Activated CD4-positive, CD25-positive, alpha-beta regulatory T cell treated with anti-CD3 and anti-CD28 coated beads, Interleukin-2, amount 50 U/mL, for 24 hours (primary cell): Measurements from ENCODE around the gene OXSR1.
"Not testable (repeated sequence)": the region's sequence is repeated elsewhere in the genome, so short reads cannot be mapped to it uniquely, and the experiment has no call there.

Experiments used
- ATAC-seq, 2 donors: fragments of 150-1000 bp; cut with Tn5 transposase; one replicate each; pipeline ENCODE4 v1.10.0; 2021; ENCODE audit warnings: mild to moderate bottlenecking in 1 of 2, moderate library complexity in 1 of 2

The OXSR1 gene

GRCh38 chr3:38169027-38169317 lies 3.6 kb downstream of the OXSR1 start:
- peak in 1 of 2 donors; percentile 3 for ATAC-seq

DNA sequence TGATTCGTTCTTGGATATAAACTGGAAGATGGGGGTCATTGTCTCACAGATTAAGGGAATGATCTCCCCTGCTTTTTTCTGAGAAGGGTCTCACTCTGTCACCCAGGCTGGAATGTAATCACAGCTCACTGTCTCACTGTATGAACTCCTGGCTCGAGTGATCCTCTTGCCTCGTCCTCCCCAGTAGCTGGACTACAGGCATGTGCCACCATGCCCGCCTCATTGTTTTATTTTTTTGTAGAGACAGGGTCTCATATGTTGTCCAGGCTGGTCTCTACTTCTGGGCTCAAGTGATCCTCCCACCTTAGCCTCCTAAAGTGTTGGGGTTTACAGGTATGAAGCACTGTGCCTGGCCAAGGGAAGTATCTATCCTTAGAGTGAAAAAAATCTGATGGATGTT lies 5.4 kb downstream of the OXSR1 start:
- ATAC-seq: no peak

GRCh38 chr3:38171622-38172021 lies 6.3 kb downstream of the OXSR1 start:
- ATAC-seq: peak; percentile 40 to 49

- ATAC-seq: peak in 1 of 2 donors; percentile 15
These were observed 8.6 kb downstream of the OXSR1 start for GRCh38 chr3:38173834-38174418.

DNA sequence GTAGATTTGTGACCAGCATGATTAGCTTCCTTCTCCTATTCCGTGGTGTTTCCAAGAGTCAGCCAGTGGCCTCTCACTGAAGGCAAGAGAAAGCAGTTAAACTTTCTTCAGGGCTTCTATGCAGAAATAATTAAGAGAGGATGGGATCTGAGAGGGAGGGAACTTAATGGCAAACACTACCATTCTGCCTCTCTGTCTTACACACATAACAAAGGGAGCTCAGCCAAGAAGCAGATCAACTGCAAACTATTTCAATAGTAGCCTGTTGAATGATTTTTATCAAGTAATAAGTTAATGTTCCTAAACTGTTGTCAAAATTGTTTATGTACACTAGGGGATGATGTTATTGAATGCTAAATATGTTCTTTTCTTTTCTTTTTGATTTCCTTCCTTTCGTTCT lies 11.8 kb downstream of the OXSR1 start:
- ATAC-seq: no peak

GRCh38 chr3:38186781-38187180 lies 21.4 kb downstream of the OXSR1 start:
- ATAC-seq: no peak

DNA sequence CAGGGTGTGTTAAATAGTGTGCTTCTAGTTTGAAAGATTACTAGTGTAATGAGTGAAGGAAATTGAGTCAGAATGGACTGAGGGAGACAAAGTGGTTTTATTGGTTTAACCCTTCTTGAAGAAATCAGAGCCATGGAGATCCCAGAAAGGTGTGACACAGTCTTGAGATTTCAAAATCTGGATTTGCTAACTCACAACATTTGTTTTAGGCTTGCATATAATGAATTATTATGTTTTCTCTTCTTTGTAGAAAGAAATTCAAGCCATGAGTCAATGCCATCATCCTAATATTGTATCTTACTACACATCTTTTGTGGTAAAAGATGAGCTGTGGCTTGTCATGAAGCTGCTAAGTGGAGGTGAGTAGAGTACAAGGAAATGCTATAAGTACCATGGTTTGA lies 25.1 kb downstream of the OXSR1 start:
- ATAC-seq: peak; percentile 75 to 77

DNA sequence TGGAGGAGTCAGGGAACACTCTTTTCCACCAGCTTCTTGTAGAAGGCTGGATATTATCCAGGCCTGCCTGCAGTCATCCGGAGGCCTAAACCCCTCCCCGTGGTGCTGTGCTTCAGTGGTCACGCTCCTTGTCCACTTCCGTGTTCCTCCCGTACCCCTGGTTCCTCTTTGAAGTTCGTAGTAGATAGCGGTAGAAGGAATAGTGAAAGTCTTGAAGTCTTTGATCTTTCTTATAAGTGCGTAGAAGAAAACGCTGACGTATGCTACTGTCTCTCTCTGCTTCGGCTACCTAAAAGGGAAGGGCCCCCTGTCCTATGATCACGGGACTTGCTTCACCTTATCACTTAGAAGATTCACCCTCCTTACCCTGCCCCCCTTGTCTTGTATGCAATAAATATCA lies 37.6 kb downstream of the OXSR1 start:
- ATAC-seq: not testable (repeated sequence)

GRCh38 chr3:38203690-38204089 lies 38.4 kb downstream of the OXSR1 start:
- ATAC-seq: no peak

- ATAC-seq: peak; percentile 51 to 64
These were observed 39.5 kb downstream of the OXSR1 start for GRCh38 chr3:38204599-38205471.

DNA sequence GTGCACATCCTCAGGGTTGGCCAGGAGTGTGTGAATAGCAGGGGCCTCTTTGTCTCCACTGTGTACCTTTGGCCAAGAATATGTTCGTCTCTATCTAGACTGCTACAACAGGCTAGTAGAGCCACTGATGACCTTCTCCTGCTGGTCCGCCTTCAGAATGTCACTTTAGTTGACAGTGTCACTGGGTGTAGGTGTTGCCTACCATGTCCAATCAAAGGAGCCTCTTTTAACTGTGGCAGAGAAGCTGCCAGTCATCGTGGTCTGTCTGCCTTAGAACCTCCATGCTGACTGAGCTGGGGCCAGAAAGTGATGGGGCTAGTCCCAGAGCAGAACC lies 40.1 kb downstream of the OXSR1 start:
- peak; percentile 70 to 75 for ATAC-seq

DNA sequence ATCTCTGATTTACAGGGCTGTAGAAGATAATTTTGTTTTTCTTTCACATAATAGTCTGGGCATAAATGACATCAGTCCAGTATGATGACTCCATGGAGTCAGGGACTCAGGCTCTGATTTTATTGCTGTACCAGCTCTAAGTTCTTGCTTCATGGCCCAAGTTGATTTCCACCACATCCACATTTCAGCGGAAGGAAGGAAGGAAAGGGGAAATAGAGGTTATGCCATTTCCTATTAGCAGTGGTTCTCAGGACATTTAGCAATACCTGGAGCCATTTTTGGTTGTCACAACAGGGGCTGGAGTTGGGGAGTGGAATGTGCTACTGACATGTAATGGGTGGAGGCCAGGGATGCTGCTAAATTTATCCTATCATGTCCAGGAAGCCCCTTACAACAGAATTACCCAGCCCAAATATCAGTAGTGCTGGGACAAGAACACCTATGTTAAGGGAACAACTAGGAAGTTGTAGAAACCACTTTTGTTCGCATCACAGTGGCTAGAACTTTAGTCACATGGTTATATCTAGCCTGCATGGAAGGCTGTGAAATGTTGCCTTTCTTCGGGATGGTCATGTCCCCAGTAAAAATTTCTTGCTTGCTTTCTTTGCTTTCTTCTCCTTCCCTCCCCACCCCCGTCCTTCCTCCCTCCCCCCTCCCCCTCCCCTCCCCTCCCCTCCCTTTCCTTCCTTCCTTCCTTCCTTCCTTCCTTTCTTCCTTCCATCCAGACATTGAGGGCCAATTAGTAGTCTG lies 42.1 kb downstream of the OXSR1 start:
- no peak for ATAC-seq

GRCh38 chr3:38210141-38210757 lies 44.9 kb downstream of the OXSR1 start:
- peak in 1 of 2 donors; percentile 37 for ATAC-seq

DNA sequence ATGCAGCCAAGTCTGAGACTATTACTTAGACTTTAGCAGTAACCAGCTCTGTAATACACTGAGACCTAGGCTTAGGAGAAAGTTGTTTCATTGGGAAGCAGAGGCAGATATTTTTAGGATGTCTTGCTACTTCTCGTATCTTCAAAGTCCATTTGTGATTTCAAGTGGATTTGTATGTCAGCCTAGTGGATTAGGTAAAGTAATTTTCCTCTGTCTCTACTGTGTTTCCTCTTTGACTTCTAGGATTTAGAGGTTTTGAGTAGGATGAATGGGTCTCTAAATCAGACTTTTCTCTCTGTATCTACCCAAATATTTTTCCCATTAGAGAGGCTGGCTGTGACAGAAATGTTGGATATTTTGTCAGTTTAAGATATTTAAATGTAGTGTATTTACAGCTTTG lies 46.8 kb downstream of the OXSR1 start:
- no peak for ATAC-seq

DNA sequence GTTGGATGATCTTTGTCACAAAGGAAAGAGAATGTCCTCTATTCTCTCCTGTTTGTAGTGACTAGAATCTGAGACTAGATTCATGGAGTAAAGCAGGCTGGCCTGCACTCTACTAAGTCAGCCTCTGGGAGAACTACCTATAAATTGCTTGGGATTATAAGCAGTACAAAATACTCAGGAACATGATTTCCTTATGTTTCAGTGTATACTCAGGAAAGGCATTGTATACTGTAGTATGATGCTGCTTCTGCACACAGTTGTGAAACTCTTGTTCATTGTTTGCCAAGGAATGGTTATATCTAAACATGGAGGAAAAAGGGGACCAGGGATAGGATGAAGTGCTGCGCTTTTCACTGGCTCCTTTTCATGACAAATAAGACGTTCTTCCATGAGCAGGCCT lies 49.2 kb downstream of the OXSR1 start:
- no peak for ATAC-seq

- ATAC-seq: no peak
These were observed 54.4 kb downstream of the OXSR1 start for GRCh38 chr3:38219609-38220197.

- no peak for ATAC-seq
These were observed 55.7 kb downstream of the OXSR1 start for GRCh38 chr3:38221005-38221404.

DNA sequence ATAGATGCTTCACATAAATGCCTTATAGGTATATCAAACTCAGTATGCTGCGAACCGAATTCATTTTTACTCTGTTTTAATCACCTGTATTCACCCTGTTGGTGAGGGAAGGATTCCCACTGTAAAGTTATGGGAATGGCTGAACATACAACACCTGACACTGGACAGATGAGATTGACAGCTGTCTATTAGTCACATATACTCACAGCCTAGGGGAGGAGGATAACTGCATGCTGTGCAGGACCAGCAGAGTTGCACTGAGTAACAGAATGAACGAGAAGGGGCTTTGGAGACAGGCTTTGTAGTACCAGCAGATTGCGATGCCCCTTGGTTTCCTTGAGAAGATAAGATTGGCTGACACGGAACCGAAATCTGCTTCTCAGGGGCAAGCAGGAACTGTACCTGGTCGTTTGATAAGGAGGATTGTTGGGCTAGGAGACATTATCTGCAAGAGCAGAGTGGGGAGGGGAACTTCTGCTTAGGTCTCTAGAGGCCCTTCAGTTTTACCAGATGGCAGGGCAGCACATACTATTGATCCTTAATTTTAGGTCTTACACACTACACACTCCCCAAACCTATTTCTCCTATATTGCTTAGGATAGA lies 56.8 kb downstream of the OXSR1 start:
- ATAC-seq: no peak

DNA sequence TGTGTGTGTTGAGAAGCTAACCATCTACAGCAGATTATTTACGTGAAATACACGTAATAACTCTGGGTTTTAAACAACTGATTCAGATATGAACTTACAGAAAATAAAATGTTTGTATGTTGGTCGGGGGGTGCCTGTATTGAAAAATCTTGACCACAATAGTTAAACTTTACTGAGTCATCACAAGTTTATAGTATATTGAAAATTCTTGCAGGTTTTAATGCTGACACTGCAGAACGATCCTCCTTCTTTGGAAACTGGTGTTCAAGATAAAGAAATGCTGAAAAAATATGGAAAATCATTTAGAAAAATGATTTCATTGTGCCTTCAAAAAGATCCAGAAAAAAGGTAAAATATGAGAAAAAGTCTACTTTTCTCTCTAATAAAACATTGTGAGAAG lies 59.0 kb downstream of the OXSR1 start:
- ATAC-seq: no peak

DNA sequence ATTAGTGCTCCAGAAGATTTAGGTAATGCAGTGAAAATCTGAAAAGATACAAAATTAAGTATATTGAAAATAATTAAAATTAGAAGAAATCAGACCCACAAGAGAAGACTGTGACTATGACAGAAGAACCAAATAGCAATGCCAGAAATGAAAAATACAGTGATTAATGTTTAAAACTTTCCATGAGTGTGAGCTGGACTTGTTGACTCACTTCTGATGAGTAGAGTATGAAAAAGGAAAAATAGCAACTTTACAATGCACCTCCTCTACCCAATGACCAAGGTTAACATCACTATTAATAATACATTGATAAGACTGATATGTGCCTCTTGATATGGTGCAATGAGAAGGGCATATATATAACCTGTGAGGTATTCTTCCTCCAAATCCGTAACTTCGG lies 60.9 kb downstream of the OXSR1 start:
- ATAC-seq: peak; percentile 51 to 66

- peak in 1 of 2 donors; percentile 33 for ATAC-seq
These were observed 62.7 kb downstream of the OXSR1 start for GRCh38 chr3:38227989-38228388.

- no peak for ATAC-seq
These were observed 63.7 kb downstream of the OXSR1 start for GRCh38 chr3:38229036-38229435.

- ATAC-seq: no peak
These were observed 67.4 kb downstream of the OXSR1 start for GRCh38 chr3:38232701-38233100.
